HepG2 (cell line): ENCODE data around the gene NUDT13. TPM values are rescaled to one million over a fixed set of nuclear protein-coding genes. Genes with fewer than 3 reads are reported as not detected.

ENCODE experiments used
- ATAC-seq: fragments of 200-7000 bp; cut with Tn5 transposase; 3 replicates; pipeline ENCODE4 v1.9.1; 2020; ENCODE audit warnings: mild to moderate bottlenecking, moderate library complexity
- BruUV-seq: library from RNA; stranded (reverse); fragments of 400-500 nt; replicated peaks from 2 replicates; lab custom pipeline; 2021; lab: Mats Ljungman, UMichigan
- CTCF ChIA-PET: fragments of 300-600 bp; formaldehyde crosslinking; extraction: SDS; loops from one replicate; lab custom pipeline; 2021; ENCODE audit warnings: low total read pairs, inconsistent platforms, low intra/inter-chr PET ratio; lab: Yijun Ruan, JAX
- POLR2A ChIA-PET: fragments of 350-600 bp; sonication (Branson Sonifier 250); formaldehyde crosslinking; loops from one replicate; lab custom pipeline; 2020; ENCODE audit warnings: antibody characterized with exemption, inconsistent platforms; lab: Yijun Ruan, JAX
- DNase-seq: peaks from one replicate; pipeline ENCODE4 v3.0.0-alpha.2; 2015; ENCODE audit warnings: low spot score
- FAIRE-seq: peaks from 3 replicates; lab custom pipeline; 2011; peaks lifted over from hg19 to GRCh38; lab: Jason Lieb, UNC
- H2AFZ ChIP-seq: one replicate; pipeline ENCODE4 v1.6.1; 2011; ENCODE audit warnings: low read length, inconsistent platforms
- H3K27ac ChIP-seq: fragments of 300-600 bp; 3 replicates; pipeline ENCODE4 v1.8.0; 2011; ENCODE audit warnings: mixed run types, mild to moderate bottlenecking, mixed read lengths, low read length, inconsistent platforms; ENCODE audit not compliant: insufficient read depth; ENCODE audit errors: extremely low read length
- H3K27me3 ChIP-seq, 2 experiments: fragments of 200-600 bp in 1 of 2; 2 replicates in 1 of 2; 3 replicates in 1 of 2; pipeline versions ENCODE4 v1.6.0 to v1.8.0; 2011; ENCODE audit warnings: low read length in 2 of 2, mild to moderate bottlenecking in 2 of 2, moderate library complexity in 2 of 2, inconsistent platforms in 1 of 2; ENCODE audit not compliant: insufficient read depth in 2 of 2, control insufficient read depth in 1 of 2
- H3K36me3 ChIP-seq, 2 experiments: fragments of 200-600 bp in 1 of 2; replicated peaks in 1 of 2; 2 replicates in 1 of 2; 3 replicates in 1 of 2; pipeline versions ENCODE4 v1.5.1 to v1.8.0; 2011; ENCODE audit warnings: low read length in 2 of 2, inconsistent platforms in 1 of 2; ENCODE audit not compliant: insufficient read depth in 2 of 2, control insufficient read depth in 1 of 2
- H3K4me1 ChIP-seq: 2 replicates; pipeline ENCODE4 v1.5.1; 2012; ENCODE audit warnings: low read length, inconsistent platforms; ENCODE audit not compliant: insufficient read depth
- H3K4me2 ChIP-seq: 2 replicates; pipeline ENCODE4 v1.6.0; 2011; ENCODE audit warnings: low read depth, low read length, inconsistent platforms
- H3K4me3 ChIP-seq, 3 experiments: fragments of 200-600 bp in 1 of 3; sonication (generic), shearing (Covaris generic) in 1 of 3; replicated peaks in 1 of 3; 2 replicates each; pipeline ENCODE4 v1.5.1; 2011 to 2016; ENCODE audit warnings: low read length in 3 of 3, inconsistent platforms in 2 of 3, low read depth in 2 of 3, mild to moderate bottlenecking in 2 of 3, control low read depth in 1 of 3, mixed read lengths in 1 of 3; ENCODE audit not compliant: insufficient read depth in 1 of 3
- H3K79me2 ChIP-seq: one replicate; pipeline ENCODE4 v1.6.1; 2011; ENCODE audit warnings: low read length, inconsistent platforms; ENCODE audit not compliant: insufficient read depth
- H3K9ac ChIP-seq: 2 replicates; pipeline ENCODE4 v1.6.0; 2011; ENCODE audit warnings: mild to moderate bottlenecking, low read depth, low read length, inconsistent platforms; ENCODE audit not compliant: insufficient read depth
- H3K9me3 ChIP-seq: 2 replicates; pipeline ENCODE4 v1.5.1; 2012; ENCODE audit warnings: mild to moderate bottlenecking, low read length
- H4K20me1 ChIP-seq: 2 replicates; pipeline ENCODE4 v1.6.0; 2011; ENCODE audit warnings: inconsistent platforms, mild to moderate bottlenecking, low read length, moderate library complexity; ENCODE audit not compliant: insufficient read depth
- GATA4 ChIP-seq: sonication (generic); IDR thresholded peaks from 2 replicates; pipeline ENCODE4 v1.6.1; 2016; ENCODE audit warnings: antibody characterized with exemption, low read depth, borderline replicate concordance
- GFI1 ChIP-seq: sonication (generic); formaldehyde crosslinking; IDR thresholded peaks from 2 replicates; pipeline ENCODE4 v1.5.0; 2020; ENCODE audit warnings: missing genetic modification reagents, mild to moderate bottlenecking, borderline replicate concordance
- HNRNPL ChIP-seq: fragments of 200-400 bp; formaldehyde crosslinking; IDR thresholded peaks from 2 replicates; pipeline ENCODE4 v1.6.1; 2017; ENCODE audit warnings: mild to moderate bottlenecking, low read depth, low read length
- SOX13 ChIP-seq, 3 experiments: fragments of 450-650 bp in 1 of 3; sonication (generic) in 1 of 3; formaldehyde crosslinking in 1 of 3; IDR thresholded peaks in 2 of 3; conservative IDR thresholded peaks in 1 of 3; 2 replicates each; pipeline versions ENCODE4 v1.5.0 to v1.6.1; 2016 to 2020; ENCODE audit warnings: antibody characterized with exemption in 1 of 3, mild to moderate bottlenecking in 1 of 3, missing compliant biosample characterization in 1 of 3, missing genetic modification reagents in 1 of 3, moderate library complexity in 1 of 3
- SSRP1 ChIP-seq: IDR thresholded peaks from 2 replicates; pipeline ENCODE4 v1.6.1; 2016; ENCODE audit warnings: control low read depth
- ZFYVE20 ChIP-seq: sonication (generic); formaldehyde crosslinking; IDR thresholded peaks from 2 replicates; pipeline ENCODE4 v1.8.0; 2023; ENCODE audit warnings: low read depth, mild to moderate bottlenecking, moderate library complexity, missing genetic modification reagents, borderline replicate concordance
- WGBS: methylation state at CpG from one replicate; pipeline ENCODE4 v1.1.6; 2017; ENCODE audit warnings: low lambda C conversion rate; 5-methylcytosine and 5-hydroxymethylcytosine counted together
- in situ Hi-C: cut with HindIII; loops from 2 replicates; pipeline ENCODE4 v1.10.0; 2017; ENCODE audit warnings: low pct_unique_long_range_greater_than_20kb; ENCODE audit not compliant: extremely low pct_ligation_motif_present
- intact Hi-C: fragments of 100-400 bp; cut with micrococcal nuclease; formaldehyde crosslinking; loops from one replicate; pipeline ENCODE4 v1.10.0; 2022; ENCODE audit not compliant: unreplicated experiment
- polyA plus RNA-seq, 8 experiments: library from polyadenylated mRNA; depleted of rRNA in 3 of 8; stranded (reverse) in 7 of 8; unstranded in 1 of 8; fragments of >200 nt; fragmentation: Illumina TruSeq in 4 of 8; extraction: Trizol in 4 of 8; gene quantifications; 2 replicates each; pipeline versions ENCODE4 v1.2.1 to v1.2.3, GENCODE V29; 2011 to 2016; ENCODE audit warnings: low read depth in 4 of 8, missing spikeins in 1 of 8, mixed read lengths in 1 of 8; ENCODE audit not compliant: insufficient read depth in 1 of 8
- total RNA-seq, 5 experiments: library from RNA; depleted of rRNA; stranded (reverse); fragments of >200 nt; fragmentation: Illumina TruSeq; extraction: Trizol; gene quantifications; 2 replicates each; pipeline ENCODE4 v1.2.3, GENCODE V29; 2016; ENCODE audit warnings: low read depth in 1 of 5
- TF ChIP-seq, protein P1 (sequence below): sonication (generic); formaldehyde crosslinking; IDR thresholded peaks from 2 replicates; pipeline ENCODE4 v1.4.0; 2020; ENCODE audit warnings: missing genetic modification reagents, borderline replicate concordance
- TF ChIP-seq, protein P2 (sequence below): sonication (generic); formaldehyde crosslinking; IDR thresholded peaks from 2 replicates; pipeline ENCODE4 v1.5.1; 2020; ENCODE audit warnings: missing genetic modification reagents, mild to moderate bottlenecking, borderline replicate concordance

The NUDT13 gene
- total and polyA plus RNA-seq, 2 of the 13 experiments (the other 11 are each of a cell fraction or from before 2014, with no cell fraction given), result 4.2 to 6.5 TPM

DNA sequence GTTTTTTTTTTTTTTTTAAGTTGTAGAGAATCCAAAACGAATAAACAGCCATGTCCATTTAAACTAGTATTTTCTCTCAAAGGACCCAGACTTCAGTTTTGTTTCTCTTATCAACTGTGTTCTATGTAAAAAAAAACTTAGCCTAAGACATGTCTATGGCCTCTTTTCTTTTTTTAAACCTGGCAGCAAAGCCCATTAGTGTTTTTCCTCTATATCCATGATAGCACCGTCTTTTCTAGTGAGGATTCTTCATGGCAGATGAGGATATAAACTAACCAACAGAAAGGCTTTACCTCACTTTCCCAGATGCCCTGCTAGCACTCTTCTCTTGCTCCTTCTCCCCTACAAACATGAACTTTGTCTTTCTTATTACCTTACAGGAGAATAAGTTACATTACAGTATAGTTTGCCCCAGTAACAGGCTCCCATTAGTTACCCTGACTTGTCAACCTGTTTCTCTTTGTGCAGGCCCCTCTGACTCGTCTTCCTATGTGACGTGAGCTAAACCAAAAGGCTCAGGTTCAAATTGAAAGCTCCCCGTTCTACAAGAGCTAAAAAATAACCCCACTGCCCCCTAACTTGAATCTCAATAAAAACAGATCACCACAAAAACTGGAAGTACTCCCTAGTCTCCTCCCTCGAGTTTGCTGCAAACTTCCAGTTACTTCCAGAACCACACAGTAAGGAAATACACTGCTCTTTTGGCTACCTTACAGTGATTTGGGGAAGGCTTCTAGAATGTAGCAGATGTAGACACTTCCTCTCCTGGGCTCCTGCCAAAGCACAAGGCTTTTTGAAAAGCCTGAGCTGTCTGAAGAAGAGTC is 33.7 kb upstream of the NUDT13 start:
- H3K4me1 ChIP-seq, result peaks cover 2% of the 10 kb centered on the region; the same call in 1 of the 2 replicates
- intact Hi-C loops (no loop called here), in situ Hi-C loops (no loop called here)
- no peaks in the 10 kb centered on the region for H3K27me3 ChIP-seq
- DNase-seq (no peak), FAIRE-seq (no peak), ATAC-seq (no peak)
- H3K36me3 ChIP-seq, result peaks cover 5 to 44% of the 10 kb centered on the region in 2 experiments; a peak in 3 of 5 replicates
- H2AFZ ChIP-seq, result no peak overlapping the region
- TF ChIP-seq SSRP1 (CRISPR knock-in tag), result no peak
- TF ChIP-seq GFI1 (CRISPR knock-in tag), result no peak
- TF ChIP-seq ZFYVE20, result no peak
- TF ChIP-seq SOX13 (IDR thresholded peaks at IDR 0.05), result no peak
- TF ChIP-seq SOX13 (CRISPR knock-in tag; conservative IDR thresholded peaks at IDR 0.05 in 1 of 2, IDR thresholded peaks at IDR 0.05 in 1 of 2), result no peak
- no peak overlapping the region for H3K4me2 ChIP-seq
- no peak overlapping the region for H3K27ac ChIP-seq
- POLR2A ChIA-PET, result no interaction called here
- peaks cover 61% of the 10 kb centered on the region for H3K79me2 ChIP-seq
- no peak overlapping the region for H3K9ac ChIP-seq
- no peaks in the 10 kb centered on the region for H3K9me3 ChIP-seq
- peaks cover 65% of the 10 kb centered on the region for H4K20me1 ChIP-seq
- no peak overlapping the region for H3K4me3 ChIP-seq
- no TSS peak for BruUV-seq
- 89% methylated on average over 6 of the region's 6 CpGs for WGBS
- CTCF ChIA-PET, result no interaction called here

DNA sequence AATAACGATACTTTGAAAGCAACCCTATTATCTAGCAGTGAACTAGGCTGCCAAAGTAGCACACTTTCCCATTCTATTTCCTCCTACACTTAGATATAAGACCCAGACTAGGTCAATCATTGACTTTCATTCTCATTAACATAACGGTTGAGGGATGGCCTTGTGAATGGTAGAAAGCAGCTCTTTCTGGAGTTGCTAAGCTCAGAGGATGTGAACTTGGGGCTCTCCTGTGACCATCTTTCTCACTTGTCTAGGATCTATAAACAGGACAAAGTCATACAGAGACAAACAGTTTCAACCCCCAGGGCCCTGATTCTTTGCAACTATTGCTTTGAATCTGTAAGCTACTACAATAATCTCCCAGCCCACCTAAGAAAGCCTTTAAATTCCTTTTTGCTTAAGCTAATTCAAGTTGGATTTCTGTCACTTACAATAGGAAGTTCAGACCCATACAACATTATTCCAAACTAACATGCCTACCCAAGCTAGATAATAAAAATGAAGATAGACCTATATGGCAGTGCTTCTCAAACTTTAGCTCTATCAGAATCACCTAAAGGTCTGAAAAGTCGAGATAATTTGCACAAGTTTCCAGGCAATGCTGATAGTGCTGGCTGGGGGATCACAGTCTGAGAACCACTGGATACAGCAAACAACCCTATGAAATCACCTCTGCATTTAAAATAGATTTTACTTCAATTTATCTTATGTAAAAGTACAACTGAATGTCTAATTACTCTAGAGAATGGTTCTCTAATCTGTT is 30.3 kb upstream of the NUDT13 start:
- no peak overlapping the region for H3K4me3 ChIP-seq
- BruUV-seq, result no TSS peak
- no peak overlapping the region for H2AFZ ChIP-seq
- H3K9me3 ChIP-seq, result no peaks in the 10 kb centered on the region
- H3K4me1 ChIP-seq, result peaks cover 14% of the 10 kb centered on the region; the same call in 1 of the 2 replicates
- in situ Hi-C loops (no loop called here), intact Hi-C loops (no loop called here)
- POLR2A ChIA-PET, result no interaction called here
- FAIRE-seq (no peak), DNase-seq (no peak), ATAC-seq (no peak)
- no peak overlapping the region for H3K4me2 ChIP-seq
- no peaks in the 10 kb centered on the region for H3K27me3 ChIP-seq
- H4K20me1 ChIP-seq, result peaks cover 83% of the 10 kb centered on the region
- CTCF ChIA-PET, result no interaction called here
- H3K27ac ChIP-seq, result no peak overlapping the region
- H3K36me3 ChIP-seq, result peaks cover 3 to 19% of the 10 kb centered on the region in 2 experiments; a peak in 4 of 5 replicates
- WGBS, result 91% methylated on average over 3 of the region's 3 CpGs
- H3K79me2 ChIP-seq, result peaks cover 86% of the 10 kb centered on the region
- H3K9ac ChIP-seq, result no peak overlapping the region
- TF ChIP-seq, protein P1, sequence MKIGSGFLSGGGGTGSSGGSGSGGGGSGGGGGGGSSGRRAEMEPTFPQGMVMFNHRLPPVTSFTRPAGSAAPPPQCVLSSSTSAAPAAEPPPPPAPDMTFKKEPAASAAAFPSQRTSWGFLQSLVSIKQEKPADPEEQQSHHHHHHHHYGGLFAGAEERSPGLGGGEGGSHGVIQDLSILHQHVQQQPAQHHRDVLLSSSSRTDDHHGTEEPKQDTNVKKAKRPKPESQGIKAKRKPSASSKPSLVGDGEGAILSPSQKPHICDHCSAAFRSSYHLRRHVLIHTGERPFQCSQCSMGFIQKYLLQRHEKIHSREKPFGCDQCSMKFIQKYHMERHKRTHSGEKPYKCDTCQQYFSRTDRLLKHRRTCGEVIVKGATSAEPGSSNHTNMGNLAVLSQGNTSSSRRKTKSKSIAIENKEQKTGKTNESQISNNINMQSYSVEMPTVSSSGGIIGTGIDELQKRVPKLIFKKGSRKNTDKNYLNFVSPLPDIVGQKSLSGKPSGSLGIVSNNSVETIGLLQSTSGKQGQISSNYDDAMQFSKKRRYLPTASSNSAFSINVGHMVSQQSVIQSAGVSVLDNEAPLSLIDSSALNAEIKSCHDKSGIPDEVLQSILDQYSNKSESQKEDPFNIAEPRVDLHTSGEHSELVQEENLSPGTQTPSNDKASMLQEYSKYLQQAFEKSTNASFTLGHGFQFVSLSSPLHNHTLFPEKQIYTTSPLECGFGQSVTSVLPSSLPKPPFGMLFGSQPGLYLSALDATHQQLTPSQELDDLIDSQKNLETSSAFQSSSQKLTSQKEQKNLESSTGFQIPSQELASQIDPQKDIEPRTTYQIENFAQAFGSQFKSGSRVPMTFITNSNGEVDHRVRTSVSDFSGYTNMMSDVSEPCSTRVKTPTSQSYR (CRISPR knock-in tag), result no peak
- TF ChIP-seq GATA4, result no peak
- TF ChIP-seq, protein P2, sequence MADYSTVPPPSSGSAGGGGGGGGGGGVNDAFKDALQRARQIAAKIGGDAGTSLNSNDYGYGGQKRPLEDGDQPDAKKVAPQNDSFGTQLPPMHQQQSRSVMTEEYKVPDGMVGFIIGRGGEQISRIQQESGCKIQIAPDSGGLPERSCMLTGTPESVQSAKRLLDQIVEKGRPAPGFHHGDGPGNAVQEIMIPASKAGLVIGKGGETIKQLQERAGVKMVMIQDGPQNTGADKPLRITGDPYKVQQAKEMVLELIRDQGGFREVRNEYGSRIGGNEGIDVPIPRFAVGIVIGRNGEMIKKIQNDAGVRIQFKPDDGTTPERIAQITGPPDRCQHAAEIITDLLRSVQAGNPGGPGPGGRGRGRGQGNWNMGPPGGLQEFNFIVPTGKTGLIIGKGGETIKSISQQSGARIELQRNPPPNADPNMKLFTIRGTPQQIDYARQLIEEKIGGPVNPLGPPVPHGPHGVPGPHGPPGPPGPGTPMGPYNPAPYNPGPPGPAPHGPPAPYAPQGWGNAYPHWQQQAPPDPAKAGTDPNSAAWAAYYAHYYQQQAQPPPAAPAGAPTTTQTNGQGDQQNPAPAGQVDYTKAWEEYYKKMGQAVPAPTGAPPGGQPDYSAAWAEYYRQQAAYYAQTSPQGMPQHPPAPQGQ (CRISPR knock-in tag), result no peak
- no peak for TF ChIP-seq HNRNPL
